NB4 (cell line): ENCODE results near the gene CORO2A.

ENCODE experiments used
- MYC ChIP-seq: IDR thresholded peaks from 2 replicates; pipeline ENCODE4 v1.6.1; 2011; ENCODE audit warnings: low read depth, low read length
- POLR2A ChIP-seq: IDR thresholded peaks from 2 replicates; pipeline ENCODE4 v1.6.1; 2011; ENCODE audit warnings: mild to moderate bottlenecking; ENCODE audit not compliant: insufficient read length; ENCODE audit errors: extremely low read depth
- TF ChIP-seq, protein P1 (sequence below): IDR thresholded peaks from one replicate; pipeline ENCODE4 v1.5.1; 2012; ENCODE audit warnings: low read depth, low read length
- TF ChIP-seq, protein P2 (sequence below): IDR thresholded peaks from 2 replicates; pipeline ENCODE4 v1.6.1; 2011; ENCODE audit warnings: low read depth, low read length

DNA sequence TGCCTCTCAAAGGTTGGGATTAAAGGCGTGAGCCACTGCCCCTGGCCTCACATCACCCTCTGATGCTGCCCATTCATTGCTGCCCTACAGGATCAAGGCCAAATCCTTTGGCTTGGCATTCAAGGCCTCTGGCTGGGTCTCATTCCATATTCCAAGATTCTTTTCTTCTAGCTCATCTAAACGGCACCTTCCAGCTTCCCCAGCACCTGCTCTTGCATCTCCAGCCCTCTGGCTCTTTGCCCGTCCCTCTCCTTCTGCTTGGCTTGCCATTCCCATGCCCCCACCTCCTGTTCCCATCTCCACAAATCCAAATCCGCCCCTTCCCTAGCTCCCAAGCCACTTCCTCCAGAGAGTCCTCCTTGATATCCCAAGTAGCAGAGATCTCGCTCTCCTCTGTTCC lies 33.1 kb downstream of the CORO2A start:
- TF ChIP-seq, protein P1, sequence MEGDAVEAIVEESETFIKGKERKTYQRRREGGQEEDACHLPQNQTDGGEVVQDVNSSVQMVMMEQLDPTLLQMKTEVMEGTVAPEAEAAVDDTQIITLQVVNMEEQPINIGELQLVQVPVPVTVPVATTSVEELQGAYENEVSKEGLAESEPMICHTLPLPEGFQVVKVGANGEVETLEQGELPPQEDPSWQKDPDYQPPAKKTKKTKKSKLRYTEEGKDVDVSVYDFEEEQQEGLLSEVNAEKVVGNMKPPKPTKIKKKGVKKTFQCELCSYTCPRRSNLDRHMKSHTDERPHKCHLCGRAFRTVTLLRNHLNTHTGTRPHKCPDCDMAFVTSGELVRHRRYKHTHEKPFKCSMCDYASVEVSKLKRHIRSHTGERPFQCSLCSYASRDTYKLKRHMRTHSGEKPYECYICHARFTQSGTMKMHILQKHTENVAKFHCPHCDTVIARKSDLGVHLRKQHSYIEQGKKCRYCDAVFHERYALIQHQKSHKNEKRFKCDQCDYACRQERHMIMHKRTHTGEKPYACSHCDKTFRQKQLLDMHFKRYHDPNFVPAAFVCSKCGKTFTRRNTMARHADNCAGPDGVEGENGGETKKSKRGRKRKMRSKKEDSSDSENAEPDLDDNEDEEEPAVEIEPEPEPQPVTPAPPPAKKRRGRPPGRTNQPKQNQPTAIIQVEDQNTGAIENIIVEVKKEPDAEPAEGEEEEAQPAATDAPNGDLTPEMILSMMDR, result no peak
- TF ChIP-seq POLR2A (no peak), MYC (no peak)
- TF ChIP-seq, protein P2, sequence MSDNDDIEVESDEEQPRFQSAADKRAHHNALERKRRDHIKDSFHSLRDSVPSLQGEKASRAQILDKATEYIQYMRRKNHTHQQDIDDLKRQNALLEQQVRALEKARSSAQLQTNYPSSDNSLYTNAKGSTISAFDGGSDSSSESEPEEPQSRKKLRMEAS, result no peak
